Glutamatergic neuron (in vitro differentiated cells): ENCODE data around the gene PAXIP1. TPM values are rescaled to one million over a fixed set of nuclear protein-coding genes. Genes with fewer than 3 reads are reported as not detected.

ENCODE experiments used
- DNase-seq: peaks from one replicate; pipeline ENCODE4 v3.0.0; 2022
- H3K27ac Mint-ChIP-seq: one replicate; pipeline ENCODE4 v1.8.0; 2020; ENCODE audit warnings: mild to moderate bottlenecking, mixed read lengths, inconsistent platforms; ENCODE audit not compliant: unreplicated experiment
- H3K27me3 Mint-ChIP-seq: one replicate; pipeline ENCODE4 v1.8.0; 2020; ENCODE audit warnings: mild to moderate bottlenecking, moderate library complexity, mixed read lengths, inconsistent platforms; ENCODE audit not compliant: unreplicated experiment
- H3K36me3 Mint-ChIP-seq: one replicate; pipeline ENCODE4 v1.8.0; 2020; ENCODE audit warnings: mild to moderate bottlenecking, mixed read lengths, inconsistent platforms; ENCODE audit not compliant: unreplicated experiment
- H3K4me1 Mint-ChIP-seq: one replicate; pipeline ENCODE4 v1.8.0; 2020; ENCODE audit warnings: mild to moderate bottlenecking, low read depth, mixed read lengths, inconsistent platforms; ENCODE audit not compliant: unreplicated experiment
- H3K4me3 Mint-ChIP-seq: one replicate; pipeline ENCODE4 v1.8.0; 2020; ENCODE audit warnings: mild to moderate bottlenecking, mixed read lengths, inconsistent platforms; ENCODE audit not compliant: unreplicated experiment
- H3K9me3 Mint-ChIP-seq: one replicate; pipeline ENCODE4 v1.8.0; 2020; ENCODE audit warnings: mild to moderate bottlenecking, moderate library complexity, mixed read lengths, inconsistent platforms; ENCODE audit not compliant: unreplicated experiment
- total RNA-seq: library from RNA; stranded (reverse); fragmentation: NEBNext Ultra II Directional; extraction: Animal tissue kit (Norgen Biotek cat#: 25700); gene quantifications from one replicate; pipeline ENCODE4 v1.2.1, GENCODE V29; 2021; ENCODE audit not compliant: unreplicated experiment
- TF ChIP-seq, protein P1 (sequence below): fragments of 200-600 bp; sonication (generic); IDR thresholded peaks from one replicate; pipeline ENCODE4 v1.5.0; 2021; ENCODE audit not compliant: partially characterized antibody, unreplicated experiment

Gene PAXIP1
- total RNA-seq, 1 donor from 2014 or later, result 13.8 TPM

DNA sequence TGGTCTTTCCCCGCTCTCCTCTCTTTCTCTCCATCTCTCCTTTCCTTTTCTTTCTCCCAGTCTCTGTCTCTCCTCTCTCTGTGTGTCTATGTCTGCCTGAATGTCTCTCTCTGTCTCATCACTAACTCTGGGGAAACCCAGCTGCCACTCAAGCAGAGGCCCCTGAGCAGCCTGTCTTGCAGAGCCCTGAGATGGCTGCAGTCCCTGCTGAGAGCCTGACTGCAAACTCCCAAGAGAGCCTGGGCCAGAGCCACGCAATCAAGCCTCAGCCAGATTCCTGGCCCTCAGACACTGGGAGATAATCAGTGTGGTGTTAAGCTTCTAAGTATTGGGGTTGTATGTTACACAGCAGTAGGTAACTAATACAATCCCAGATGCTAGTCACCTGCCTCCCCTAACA, 91.5 kb downstream of the PAXIP1 start:
- H3K4me1 Mint-ChIP-seq, result no peaks in the 10 kb centered on the region
- H3K27ac Mint-ChIP-seq, result no peak overlapping the region
- TF ChIP-seq, protein P1, sequence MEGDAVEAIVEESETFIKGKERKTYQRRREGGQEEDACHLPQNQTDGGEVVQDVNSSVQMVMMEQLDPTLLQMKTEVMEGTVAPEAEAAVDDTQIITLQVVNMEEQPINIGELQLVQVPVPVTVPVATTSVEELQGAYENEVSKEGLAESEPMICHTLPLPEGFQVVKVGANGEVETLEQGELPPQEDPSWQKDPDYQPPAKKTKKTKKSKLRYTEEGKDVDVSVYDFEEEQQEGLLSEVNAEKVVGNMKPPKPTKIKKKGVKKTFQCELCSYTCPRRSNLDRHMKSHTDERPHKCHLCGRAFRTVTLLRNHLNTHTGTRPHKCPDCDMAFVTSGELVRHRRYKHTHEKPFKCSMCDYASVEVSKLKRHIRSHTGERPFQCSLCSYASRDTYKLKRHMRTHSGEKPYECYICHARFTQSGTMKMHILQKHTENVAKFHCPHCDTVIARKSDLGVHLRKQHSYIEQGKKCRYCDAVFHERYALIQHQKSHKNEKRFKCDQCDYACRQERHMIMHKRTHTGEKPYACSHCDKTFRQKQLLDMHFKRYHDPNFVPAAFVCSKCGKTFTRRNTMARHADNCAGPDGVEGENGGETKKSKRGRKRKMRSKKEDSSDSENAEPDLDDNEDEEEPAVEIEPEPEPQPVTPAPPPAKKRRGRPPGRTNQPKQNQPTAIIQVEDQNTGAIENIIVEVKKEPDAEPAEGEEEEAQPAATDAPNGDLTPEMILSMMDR, result no peak
- H3K36me3 Mint-ChIP-seq, result peaks cover 13% of the 10 kb centered on the region
- peaks cover 9% of the 10 kb centered on the region for H3K27me3 Mint-ChIP-seq
- no peak for DNase-seq
- H3K4me3 Mint-ChIP-seq, result no peak overlapping the region
- H3K9me3 Mint-ChIP-seq, result peaks cover 24% of the 10 kb centered on the region

DNA sequence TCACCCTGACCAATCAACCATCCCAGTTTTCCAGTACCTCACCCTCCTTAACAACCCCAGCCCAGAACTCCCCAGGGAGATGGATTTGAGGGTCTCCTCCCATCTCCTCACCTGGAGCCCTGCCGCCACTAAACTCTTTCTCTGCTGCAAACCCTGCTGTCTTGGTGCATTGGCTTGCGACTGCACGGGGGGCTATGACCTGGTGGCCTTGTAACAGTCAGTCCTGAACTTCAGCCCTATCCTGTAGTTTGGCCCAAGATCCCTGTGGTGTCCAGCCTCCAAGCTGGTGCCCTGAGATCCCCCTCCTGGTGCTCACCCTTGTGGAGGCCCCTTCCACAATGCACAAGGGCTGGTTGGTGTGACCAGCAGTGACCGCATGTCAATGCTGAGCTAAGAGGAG, 91.9 kb downstream of the PAXIP1 start:
- no peaks in the 10 kb centered on the region for H3K4me1 Mint-ChIP-seq
- TF ChIP-seq, protein P1, result no peak

DNA sequence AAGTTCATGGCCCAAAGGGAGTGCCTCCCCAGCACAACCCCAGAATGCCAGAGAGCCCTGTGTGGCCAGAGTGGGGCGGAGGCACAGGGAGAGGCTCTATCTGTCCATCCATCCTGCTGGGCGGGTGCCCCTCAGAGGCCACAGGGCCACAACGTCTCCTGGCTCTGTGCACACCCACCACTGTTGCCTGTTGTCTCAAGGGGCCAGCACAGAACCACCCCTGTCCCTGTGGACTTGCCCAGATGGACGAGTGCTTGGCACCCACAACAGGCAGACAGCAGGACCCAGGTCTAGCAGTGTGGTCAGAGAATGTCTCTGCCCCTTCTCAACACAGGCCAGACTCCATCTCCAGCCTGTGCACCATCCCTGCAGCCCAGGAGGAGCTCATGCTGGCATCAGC, 92.8 kb downstream of the PAXIP1 start:
- Mint-ChIP-seq H3K9me3 (peaks cover 25% of the 10 kb centered on the region), H3K4me1 (no peaks in the 10 kb centered on the region), H3K4me3 (no peak overlapping the region), H3K27ac (no peak overlapping the region), H3K36me3 (peaks cover 13% of the 10 kb centered on the region), H3K27me3 (peaks cover 12% of the 10 kb centered on the region)
- no peak for DNase-seq
- TF ChIP-seq, protein P1, result no peak

More for the DNA sequence above, 91.9 kb downstream of the PAXIP1 start:
- DNase-seq, result no peak
- Mint-ChIP-seq H3K9me3 (peaks cover 25% of the 10 kb centered on the region), H3K36me3 (peaks cover 13% of the 10 kb centered on the region), H3K27ac (no peak overlapping the region), H3K27me3 (peaks cover 9% of the 10 kb centered on the region), H3K4me3 (no peak overlapping the region)

DNA sequence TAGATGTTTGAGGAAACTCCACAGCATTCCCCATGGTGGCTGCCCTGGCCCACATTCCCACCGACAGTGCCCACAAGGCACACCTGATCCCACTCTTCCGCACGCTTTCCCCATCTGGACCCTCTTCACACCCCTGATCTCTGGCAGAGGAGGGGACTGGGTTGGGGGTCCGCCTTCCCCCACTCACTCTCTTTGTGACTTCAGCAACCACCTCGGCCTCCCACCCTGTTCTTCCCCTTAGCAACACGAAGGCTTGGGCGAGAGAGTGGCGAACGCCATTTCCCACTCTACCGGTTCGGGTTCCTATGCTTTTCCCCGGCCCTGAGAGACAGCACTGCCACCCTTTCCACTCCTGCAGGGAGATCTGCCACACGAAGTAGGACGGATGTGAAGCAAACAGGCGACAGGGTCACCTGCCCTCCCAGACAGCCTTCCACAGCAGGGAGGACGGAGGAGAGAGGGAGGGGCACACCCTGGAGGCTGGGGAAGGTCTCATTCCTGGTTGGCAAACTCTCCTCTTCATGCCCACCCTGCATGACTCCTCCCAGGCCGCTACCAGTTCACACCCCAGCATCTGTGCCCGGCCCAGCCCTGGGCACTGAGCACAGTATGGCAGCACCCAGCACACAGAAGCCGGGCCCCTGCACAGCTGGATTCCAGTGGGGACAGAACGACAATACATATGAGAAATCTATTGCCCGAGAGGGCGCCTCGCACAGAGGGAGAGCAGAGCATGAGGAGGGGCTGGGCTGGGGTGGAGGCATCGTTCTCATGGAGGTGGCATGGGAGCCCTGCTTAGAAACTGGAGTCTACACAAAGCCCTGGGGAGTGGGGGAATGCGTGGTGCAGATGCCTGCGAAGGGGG, 93.5 kb downstream of the PAXIP1 start:
- TF ChIP-seq, protein P1, result no peak
- Mint-ChIP-seq H3K27me3 (peaks cover 13% of the 10 kb centered on the region), H3K9me3 (peaks cover 24% of the 10 kb centered on the region), H3K27ac (no peak overlapping the region), H3K36me3 (peaks cover 13% of the 10 kb centered on the region), H3K4me1 (no peaks in the 10 kb centered on the region), H3K4me3 (no peak overlapping the region)
- DNase-seq, result no peak
